Left hindlimb (tissue), 1 donor: ENCODE data around the gene RCOR2.
A peak's percentile ranks its signal among the peaks of the same experiment; 100 is the strongest.
"Not testable (repeated sequence)": the region's sequence is repeated elsewhere in the genome, so short reads cannot be mapped to it uniquely, and the experiment has no call there.

Experiments
- DNase-seq: peaks from one replicate; pipeline ENCODE4 v3.0.0-alpha.2; 2018

The RCOR2 gene

DNA sequence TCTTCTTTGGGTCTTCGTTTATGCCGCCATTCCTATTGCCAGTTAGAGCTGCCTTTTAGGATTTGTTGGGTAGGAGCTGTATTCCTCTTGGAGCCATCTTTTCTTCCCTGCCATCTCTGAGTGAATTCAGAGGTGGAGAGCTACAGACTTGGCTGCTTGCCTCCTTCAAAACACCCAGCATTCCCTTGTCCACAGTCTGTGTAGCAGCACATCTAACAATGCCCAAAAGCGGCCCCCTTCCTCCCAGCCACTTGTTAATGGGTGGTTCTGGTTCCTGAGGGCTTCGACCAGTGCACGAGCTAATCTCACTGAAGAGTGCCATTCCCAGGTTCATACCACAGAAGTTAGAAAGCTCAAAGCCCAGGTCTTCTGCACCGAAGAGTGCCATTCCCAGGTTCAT, 40.3 kb downstream of the RCOR2 start:
- no peak for DNase-seq

DNA sequence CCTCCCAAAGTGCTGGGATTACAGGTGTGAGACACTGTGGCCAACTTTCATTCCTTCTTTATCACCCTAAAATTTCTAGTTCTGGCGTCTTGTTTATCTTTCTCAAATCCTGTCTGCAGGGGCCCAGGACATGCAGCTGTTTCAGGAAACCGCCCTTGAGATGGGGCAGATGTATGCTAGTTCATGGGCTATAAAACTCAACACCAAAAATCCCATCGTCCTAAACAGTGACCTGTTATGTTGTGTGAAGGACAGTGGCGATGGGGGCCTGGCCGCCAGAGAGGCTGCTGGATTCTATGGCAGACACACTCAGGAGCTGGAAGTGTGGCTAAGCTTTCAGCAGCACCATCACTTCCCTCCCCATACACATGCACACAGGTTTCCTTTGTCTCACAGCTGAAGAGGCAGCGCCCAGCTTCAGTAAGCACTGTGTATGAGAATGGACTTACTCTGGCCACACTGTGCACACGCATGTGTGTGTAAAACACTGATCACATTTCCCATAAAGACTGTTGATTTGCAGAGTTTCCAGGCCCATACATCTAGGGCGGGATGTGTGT, 41.4 kb downstream of the RCOR2 start:
- no peak for DNase-seq

DNA sequence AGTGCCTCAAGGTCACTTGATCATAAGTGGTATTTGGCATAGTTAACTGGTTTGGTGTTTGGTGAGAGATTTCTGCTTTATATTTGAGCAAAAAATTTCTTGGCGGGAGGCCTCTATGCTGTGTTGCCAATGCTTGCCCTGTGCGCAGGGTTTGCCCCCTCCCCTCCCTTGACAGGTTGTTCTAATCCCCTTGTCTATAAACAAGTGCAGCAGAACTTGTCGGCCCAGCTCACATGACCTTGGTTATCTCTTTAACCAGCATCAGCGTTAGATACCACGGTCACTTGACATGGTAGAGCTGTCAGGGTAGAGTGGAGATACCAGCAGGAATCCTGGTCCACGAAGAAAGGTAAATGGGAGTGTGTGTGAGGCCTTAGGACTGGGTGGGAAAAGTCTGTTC, 42.5 kb downstream of the RCOR2 start:
- no peak for DNase-seq

DNA sequence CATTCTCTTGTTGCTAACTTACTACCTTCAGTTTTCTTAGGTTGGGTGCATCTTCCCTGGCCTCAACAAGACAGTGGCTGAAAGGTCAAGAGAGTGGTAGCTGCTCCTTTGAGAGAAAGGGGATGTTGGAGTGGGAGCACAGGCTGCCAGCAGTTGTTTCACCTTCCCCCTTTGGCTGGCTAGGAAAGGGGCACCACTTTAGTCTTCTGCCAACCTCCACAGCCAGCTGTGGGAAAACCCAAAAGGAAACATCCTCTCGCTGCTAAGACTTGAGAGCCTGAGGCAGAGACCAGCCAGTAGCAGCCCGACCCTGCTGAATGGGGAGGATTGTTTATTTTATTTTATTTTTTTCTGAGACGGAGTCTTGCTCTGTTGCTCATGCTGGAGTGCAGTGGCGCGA, 43.7 kb downstream of the RCOR2 start:
- DNase-seq = no peak

DNA sequence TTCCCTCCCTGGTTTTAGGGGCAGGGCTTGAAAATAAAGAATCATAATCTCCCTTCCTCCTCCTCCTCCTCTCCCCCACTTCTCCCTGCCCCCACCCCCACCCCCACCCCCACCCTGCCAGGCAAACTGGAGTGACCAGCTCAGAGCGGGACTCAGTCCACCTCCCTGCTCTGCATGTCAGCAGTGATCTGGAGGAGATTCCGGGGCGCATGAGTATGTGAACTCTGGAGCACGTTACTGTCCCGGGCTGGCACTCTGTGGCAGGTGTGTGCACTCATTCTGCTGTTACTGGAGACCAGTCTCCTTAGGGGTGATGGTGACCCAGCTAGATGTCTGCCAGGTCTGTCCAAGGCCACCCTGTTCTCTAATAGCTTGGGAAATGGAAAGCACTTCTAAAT, 44.2 kb downstream of the RCOR2 start:
- DNase-seq = no peak

DNA sequence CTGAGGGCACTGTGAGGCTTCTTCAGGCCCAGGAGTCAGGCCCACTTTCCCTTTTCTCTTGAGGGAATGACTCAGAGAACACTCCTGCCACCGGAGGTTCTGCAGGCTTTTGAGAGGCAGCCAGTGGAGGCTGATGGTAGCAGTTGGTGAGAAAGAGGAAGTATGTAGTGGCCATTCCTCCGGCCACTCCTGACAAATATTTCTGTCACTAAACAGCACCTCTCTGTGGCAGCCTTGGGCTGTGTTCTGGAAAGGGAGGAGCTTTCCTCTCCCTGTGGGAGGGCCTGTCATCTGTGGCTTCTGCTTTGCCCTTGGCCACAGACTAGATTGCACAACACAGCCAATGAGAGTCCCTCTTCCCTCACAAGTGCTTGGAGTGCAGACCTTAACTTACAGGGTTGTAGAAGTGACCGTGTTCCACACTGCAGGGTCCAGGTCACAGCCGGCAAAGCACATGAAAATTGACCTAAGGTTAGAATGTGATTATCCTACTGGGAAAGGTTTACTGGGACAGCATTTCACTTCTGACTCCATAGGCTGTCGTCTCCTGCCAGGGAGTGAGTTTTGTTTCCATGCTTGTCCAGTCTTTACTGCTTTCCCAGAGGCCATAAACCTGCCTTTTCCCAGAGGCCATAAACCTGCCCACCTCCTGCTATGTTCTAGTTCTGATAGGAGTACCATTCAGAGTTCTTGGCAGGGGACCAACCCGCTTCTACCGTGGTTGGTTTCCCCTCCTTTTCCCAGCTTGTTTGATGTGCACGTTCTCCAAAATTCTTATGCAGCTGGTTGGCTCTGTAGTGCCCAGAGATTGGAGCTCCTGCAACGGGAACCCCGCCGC, 44.8 kb downstream of the RCOR2 start:
- DNase-seq = peak; percentile 81

DNA sequence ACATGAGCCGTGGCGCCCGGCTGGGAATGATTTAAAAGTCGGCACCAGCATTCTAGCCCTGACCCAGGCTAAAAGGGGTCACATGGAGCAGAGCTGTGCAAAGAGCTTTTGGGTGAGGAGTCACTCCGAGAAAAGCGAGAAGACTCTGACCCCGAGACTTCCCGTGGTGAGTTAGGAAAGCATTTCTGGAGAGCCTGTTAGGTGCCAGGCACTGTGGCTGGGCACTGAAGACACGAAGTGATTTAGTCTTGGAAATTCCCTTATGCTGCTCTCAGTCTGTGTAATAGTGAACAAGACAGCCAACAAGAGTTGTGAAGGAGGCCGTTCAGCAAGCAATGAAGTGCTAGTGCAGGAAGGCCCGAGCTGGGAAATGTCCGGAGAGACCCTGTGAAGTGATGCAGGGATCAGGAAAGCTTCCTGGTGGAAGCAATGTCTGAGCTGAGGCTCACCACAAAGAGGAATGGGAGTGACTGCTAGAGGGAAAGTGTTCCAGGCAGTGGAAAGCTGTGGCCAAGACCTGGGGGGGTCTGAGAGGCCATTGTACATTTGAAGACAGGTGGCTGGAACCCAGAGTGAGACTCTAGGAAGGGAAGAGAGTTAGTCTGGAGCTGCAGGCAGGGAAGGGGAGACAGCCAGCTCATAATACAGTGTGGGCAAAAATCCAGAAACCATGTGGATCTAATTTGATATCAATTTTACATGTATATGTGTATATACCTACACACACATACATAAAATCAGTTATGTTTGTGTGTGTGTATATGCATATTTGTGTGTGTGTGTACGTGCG, 46.4 kb downstream of the RCOR2 start:
- no peak for DNase-seq

DNA sequence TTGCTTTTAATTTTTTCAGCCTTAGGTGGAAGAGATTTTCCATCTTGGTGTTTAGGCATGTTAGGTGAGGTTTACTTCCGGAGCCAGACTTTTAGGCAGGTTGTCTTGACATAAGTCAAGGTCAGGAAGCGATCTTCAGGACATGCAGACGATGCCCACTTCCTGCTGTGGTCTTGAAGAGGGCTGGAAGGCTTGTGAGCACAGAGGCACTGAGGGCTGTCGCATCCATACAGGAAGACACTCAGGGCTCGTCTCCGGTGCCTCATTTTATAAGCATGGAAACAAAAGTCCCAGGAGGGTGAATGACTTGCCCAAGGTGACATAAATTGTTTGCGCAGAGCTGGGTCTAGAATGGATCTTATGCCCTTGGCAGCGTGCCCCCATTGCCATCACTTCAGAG, 47.3 kb downstream of the RCOR2 start:
- DNase-seq = no peak

DNA sequence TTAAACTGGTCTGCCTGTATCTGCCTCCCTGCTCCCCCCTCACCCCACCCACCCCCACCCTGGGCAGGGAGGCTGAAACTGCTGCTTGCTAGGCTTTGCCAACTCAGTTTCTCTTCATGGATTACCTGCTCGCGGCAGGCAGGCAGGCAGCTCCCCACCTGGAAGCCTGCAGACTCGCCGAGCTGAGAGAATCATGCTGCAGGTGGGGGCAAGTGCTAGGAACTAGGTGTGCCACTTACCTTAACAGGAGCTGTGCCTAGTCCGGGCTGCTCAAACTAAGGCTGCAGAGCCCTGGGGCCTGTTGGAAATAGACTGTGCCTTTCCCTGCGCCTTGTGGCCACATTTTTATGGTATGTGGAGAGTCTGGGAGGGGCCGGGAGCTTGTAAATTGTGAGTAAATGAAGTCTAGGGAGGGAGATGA, 47.8 kb downstream of the RCOR2 start:
- DNase-seq = no peak

DNA sequence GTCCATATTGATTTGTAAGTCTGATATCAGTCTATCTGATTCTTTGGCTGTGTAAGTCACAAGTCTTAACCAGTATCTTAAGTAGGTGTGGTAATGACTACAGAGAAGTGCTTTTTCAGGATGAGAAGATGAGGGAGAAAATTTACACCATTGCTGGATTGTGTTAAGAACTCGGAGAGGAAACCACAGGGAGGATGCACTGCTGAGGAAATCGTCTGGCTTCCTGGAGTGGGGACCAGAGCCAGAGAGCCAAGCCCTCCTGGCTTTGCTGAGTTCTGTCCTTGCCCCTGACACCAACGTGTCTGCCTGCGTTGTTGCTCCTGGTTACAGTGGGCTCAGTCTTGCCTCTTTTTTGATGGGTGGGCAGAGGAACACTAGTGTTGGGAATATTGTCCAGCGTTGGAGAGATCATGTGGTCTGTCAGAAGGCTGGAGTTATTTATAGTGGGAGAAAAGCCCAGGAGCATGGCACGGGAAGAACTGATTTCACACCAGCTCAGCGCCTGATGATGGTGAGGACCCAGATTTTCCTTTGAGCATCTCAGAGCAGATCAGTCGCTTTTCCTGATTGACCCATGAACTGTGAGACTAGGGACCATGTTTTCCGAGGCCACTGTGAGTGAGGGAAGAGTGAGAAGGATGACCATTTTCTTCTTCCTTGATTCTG, 48.4 kb downstream of the RCOR2 start:
- no peak for DNase-seq

DNA sequence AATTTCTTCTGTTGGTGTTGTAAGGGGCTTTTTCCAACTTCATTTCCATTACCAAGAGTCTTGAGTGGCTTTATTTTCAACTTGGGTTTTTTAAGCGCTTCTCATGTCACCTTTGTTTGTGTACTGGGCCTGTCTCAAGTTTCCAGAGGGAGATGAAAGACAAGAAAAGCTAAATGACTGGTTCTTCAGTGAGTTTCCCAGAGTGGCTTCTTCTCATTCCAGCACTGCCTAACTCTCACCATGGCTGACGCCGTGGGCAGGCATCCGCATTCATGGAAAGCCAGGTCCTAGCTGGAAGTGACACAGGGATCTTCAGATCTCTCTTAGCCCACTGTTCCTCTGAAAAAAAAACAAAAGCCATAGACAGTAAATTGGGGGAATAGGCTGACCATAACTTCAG, 49.5 kb downstream of the RCOR2 start:
- no peak for DNase-seq

DNA sequence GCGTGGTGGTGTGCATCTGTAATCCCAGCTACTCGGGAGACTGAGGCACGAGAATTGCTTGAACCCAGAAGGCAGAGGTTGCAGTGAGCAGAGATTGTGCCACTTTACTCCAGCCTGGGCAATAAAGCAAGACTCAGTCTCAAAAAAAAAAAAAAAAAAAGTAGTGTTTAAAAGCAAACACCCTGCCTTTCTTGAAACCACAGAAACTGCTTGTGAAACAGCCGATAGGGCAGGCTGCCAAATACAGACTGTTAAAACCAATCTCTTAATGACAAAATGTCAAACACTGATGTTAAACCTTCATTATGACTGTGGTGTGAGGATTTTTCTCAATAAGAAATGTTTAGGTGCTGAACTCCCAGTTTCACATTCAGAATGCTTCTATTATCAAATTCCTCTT, 50.8 kb downstream of the RCOR2 start:
- no peak for DNase-seq

DNA sequence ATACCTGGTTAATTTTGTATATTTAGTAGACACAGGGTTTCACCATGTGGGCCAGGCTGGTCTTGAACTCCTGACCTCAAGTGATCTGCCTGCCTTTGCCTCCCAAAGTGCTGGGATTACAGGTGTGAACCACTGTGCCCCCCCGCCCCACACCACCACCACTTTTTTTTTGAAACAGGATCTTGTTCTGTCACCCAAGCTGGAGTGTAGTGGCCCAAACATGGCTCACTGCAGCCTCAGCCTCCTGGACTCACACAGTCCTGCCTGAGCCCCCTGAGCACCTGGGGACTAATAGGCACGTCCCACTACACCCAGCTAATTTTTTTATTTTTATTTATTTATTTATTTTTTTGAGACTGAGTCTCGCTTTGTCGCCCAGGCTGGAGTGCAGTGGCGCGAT, 53.3 kb downstream of the RCOR2 start:
- DNase-seq = not testable (repeated sequence)

DNA sequence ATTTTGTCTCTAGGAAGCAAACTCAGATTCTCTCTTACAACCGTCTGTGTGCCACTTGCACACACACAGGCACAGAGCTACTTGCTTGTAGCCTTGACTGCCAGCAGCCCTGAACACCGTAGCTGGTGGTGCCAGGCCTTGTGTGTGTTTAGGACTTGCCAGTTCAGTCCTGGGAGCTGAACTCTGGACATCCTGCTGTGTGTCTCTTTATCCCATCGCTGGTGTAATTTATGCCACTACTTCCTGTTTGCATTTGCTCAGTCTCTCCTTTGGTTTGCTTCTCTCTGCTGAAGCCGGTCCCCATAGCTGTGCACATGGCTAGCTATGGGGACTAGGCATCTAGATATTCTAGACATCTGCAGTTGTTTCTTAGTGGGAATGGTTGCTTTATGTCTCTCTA, 54.0 kb downstream of the RCOR2 start:
- no peak for DNase-seq
